Measurements from ENCODE around the gene FBXO22.

FBXO22 gene

GRCh38 chr15:75921732-75922703 is 18.3 kb downstream of the FBXO22 start:
- H3K36me3 ChIP-seq (ENCODE audit: control insufficient read depth, low read depth, low read length) = peaks cover 30% of the 10 kb centered on the region
- no peak overlapping the region for H3K9ac ChIP-seq (ENCODE audit: low read length)
- H3K27me3 ChIP-seq (ENCODE audit: control insufficient read depth, insufficient read depth, low read length) = no peaks in the 10 kb centered on the region
- no peaks in the 10 kb centered on the region for H3K9me3 ChIP-seq (ENCODE audit: control insufficient read depth, low read depth, low read length)
- H3K4me1 ChIP-seq (ENCODE audit: control insufficient read depth, low read depth, low read length) = peaks cover 3% of the 10 kb centered on the region
- H3K27ac ChIP-seq (ENCODE audit: low read length) = no peak overlapping the region
- no peak overlapping the region for H3K4me3 ChIP-seq (ENCODE audit: low read length)

- Histone ChIP-seq H3K4me1 (ENCODE audit: control insufficient read depth, low read depth, low read length) (peaks cover 3% of the 10 kb centered on the region), H3K36me3 (ENCODE audit: control insufficient read depth, low read depth, low read length) (peaks cover 13% of the 10 kb centered on the region), H3K9me3 (ENCODE audit: control insufficient read depth, low read depth, low read length) (no peaks in the 10 kb centered on the region), H3K27me3 (ENCODE audit: control insufficient read depth, insufficient read depth, low read length) (no peaks in the 10 kb centered on the region), H3K27ac (ENCODE audit: low read length) (no peak overlapping the region), H3K9ac (ENCODE audit: low read length) (no peak overlapping the region), H3K4me3 (ENCODE audit: low read length) (no peak overlapping the region)
Measured at GRCh38 chr15:75923756-75924155, 20.1 kb downstream of the FBXO22 start.

GRCh38 chr15:75924576-75924975 is 20.9 kb downstream of the FBXO22 start:
- Histone ChIP-seq H3K36me3 (ENCODE audit: control insufficient read depth, low read depth, low read length) (peaks cover 11% of the 10 kb centered on the region), H3K27ac (ENCODE audit: low read length) (no peak overlapping the region), H3K9ac (ENCODE audit: low read length) (no peak overlapping the region), H3K9me3 (ENCODE audit: control insufficient read depth, low read depth, low read length) (no peaks in the 10 kb centered on the region), H3K4me1 (ENCODE audit: control insufficient read depth, low read depth, low read length) (peaks cover 3% of the 10 kb centered on the region), H3K4me3 (ENCODE audit: low read length) (no peak overlapping the region), H3K27me3 (ENCODE audit: control insufficient read depth, insufficient read depth, low read length) (no peaks in the 10 kb centered on the region)

- H3K27ac ChIP-seq (ENCODE audit: low read length) = no peak overlapping the region
- peaks cover 13% of the 10 kb centered on the region for H3K36me3 ChIP-seq (ENCODE audit: control insufficient read depth, low read depth, low read length)
- no peaks in the 10 kb centered on the region for H3K27me3 ChIP-seq (ENCODE audit: control insufficient read depth, insufficient read depth, low read length)
- H3K9me3 ChIP-seq (ENCODE audit: control insufficient read depth, low read depth, low read length) = no peaks in the 10 kb centered on the region
- peaks cover 3% of the 10 kb centered on the region for H3K4me1 ChIP-seq (ENCODE audit: control insufficient read depth, low read depth, low read length)
- H3K9ac ChIP-seq (ENCODE audit: low read length) = no peak overlapping the region
- H3K4me3 ChIP-seq (ENCODE audit: low read length) = no peak overlapping the region
Measured at GRCh38 chr15:75925440-75925839, 21.8 kb downstream of the FBXO22 start.

- Histone ChIP-seq H3K4me3 (ENCODE audit: low read length) (no peak overlapping the region), H3K27me3 (ENCODE audit: control insufficient read depth, insufficient read depth, low read length) (no peaks in the 10 kb centered on the region), H3K4me1 (ENCODE audit: control insufficient read depth, low read depth, low read length) (peaks cover 3% of the 10 kb centered on the region), H3K9me3 (ENCODE audit: control insufficient read depth, low read depth, low read length) (no peaks in the 10 kb centered on the region), H3K36me3 (ENCODE audit: control insufficient read depth, low read depth, low read length) (peaks cover 27% of the 10 kb centered on the region), H3K27ac (ENCODE audit: low read length) (no peak overlapping the region), H3K9ac (ENCODE audit: low read length) (no peak overlapping the region)
Measured at GRCh38 chr15:75926931-75927330, 23.3 kb downstream of the FBXO22 start.

GRCh38 chr15:75927601-75928000 is 23.9 kb downstream of the FBXO22 start:
- no peaks in the 10 kb centered on the region for H3K27me3 ChIP-seq (ENCODE audit: control insufficient read depth, insufficient read depth, low read length)
- no peak overlapping the region for H3K9ac ChIP-seq (ENCODE audit: low read length)
- H3K27ac ChIP-seq (ENCODE audit: low read length) = no peak overlapping the region
- peaks cover 31% of the 10 kb centered on the region for H3K36me3 ChIP-seq (ENCODE audit: control insufficient read depth, low read depth, low read length)
- H3K4me3 ChIP-seq (ENCODE audit: low read length) = no peak overlapping the region
- peaks cover 3% of the 10 kb centered on the region for H3K4me1 ChIP-seq (ENCODE audit: control insufficient read depth, low read depth, low read length)
- no peaks in the 10 kb centered on the region for H3K9me3 ChIP-seq (ENCODE audit: control insufficient read depth, low read depth, low read length)

GRCh38 chr15:75928680-75929608 is 25.3 kb downstream of the FBXO22 start:
- Histone ChIP-seq H3K27me3 (ENCODE audit: control insufficient read depth, insufficient read depth, low read length) (no peaks in the 10 kb centered on the region), H3K9me3 (ENCODE audit: control insufficient read depth, low read depth, low read length) (no peaks in the 10 kb centered on the region), H3K4me1 (ENCODE audit: control insufficient read depth, low read depth, low read length) (peaks cover 3% of the 10 kb centered on the region), H3K27ac (ENCODE audit: low read length) (no peak overlapping the region), H3K36me3 (ENCODE audit: control insufficient read depth, low read depth, low read length) (peaks cover 38% of the 10 kb centered on the region), H3K9ac (ENCODE audit: low read length) (no peak overlapping the region), H3K4me3 (ENCODE audit: low read length) (no peak overlapping the region)

GRCh38 chr15:75929799-75930565 is 26.3 kb downstream of the FBXO22 start:
- Histone ChIP-seq H3K9ac (ENCODE audit: low read length) (no peak overlapping the region), H3K27ac (ENCODE audit: low read length) (no peak overlapping the region), H3K27me3 (ENCODE audit: control insufficient read depth, insufficient read depth, low read length) (no peaks in the 10 kb centered on the region), H3K4me1 (ENCODE audit: control insufficient read depth, low read depth, low read length) (peaks cover 3% of the 10 kb centered on the region), H3K9me3 (ENCODE audit: control insufficient read depth, low read depth, low read length) (no peaks in the 10 kb centered on the region), H3K4me3 (ENCODE audit: low read length) (no peak overlapping the region), H3K36me3 (ENCODE audit: control insufficient read depth, low read depth, low read length) (peaks cover 48% of the 10 kb centered on the region)

- Histone ChIP-seq H3K4me1 (ENCODE audit: control insufficient read depth, low read depth, low read length) (peaks cover 3% of the 10 kb centered on the region), H3K9ac (ENCODE audit: low read length) (no peak overlapping the region), H3K27ac (ENCODE audit: low read length) (no peak overlapping the region), H3K36me3 (ENCODE audit: control insufficient read depth, low read depth, low read length) (peaks cover 50% of the 10 kb centered on the region), H3K4me3 (ENCODE audit: low read length) (no peak overlapping the region), H3K9me3 (ENCODE audit: control insufficient read depth, low read depth, low read length) (no peaks in the 10 kb centered on the region), H3K27me3 (ENCODE audit: control insufficient read depth, insufficient read depth, low read length) (no peaks in the 10 kb centered on the region)
Measured at GRCh38 chr15:75930866-75931265, 27.2 kb downstream of the FBXO22 start.

- H3K9me3 ChIP-seq (ENCODE audit: control insufficient read depth, low read depth, low read length) = no peaks in the 10 kb centered on the region
- no peak overlapping the region for H3K27ac ChIP-seq (ENCODE audit: low read length)
- peaks cover 13% of the 10 kb centered on the region for H3K36me3 ChIP-seq (ENCODE audit: control insufficient read depth, low read depth, low read length)
- H3K27me3 ChIP-seq (ENCODE audit: control insufficient read depth, insufficient read depth, low read length) = no peaks in the 10 kb centered on the region
- no peak overlapping the region for H3K4me3 ChIP-seq (ENCODE audit: low read length)
- H3K4me1 ChIP-seq (ENCODE audit: control insufficient read depth, low read depth, low read length) = no peaks in the 10 kb centered on the region
- no peak overlapping the region for H3K9ac ChIP-seq (ENCODE audit: low read length)
Measured at GRCh38 chr15:75942464-75942863, 38.8 kb downstream of the FBXO22 start.

- Histone ChIP-seq H3K27ac (ENCODE audit: low read length) (no peak overlapping the region), H3K4me1 (ENCODE audit: control insufficient read depth, low read depth, low read length) (no peaks in the 10 kb centered on the region), H3K4me3 (ENCODE audit: low read length) (no peak overlapping the region), H3K27me3 (ENCODE audit: control insufficient read depth, insufficient read depth, low read length) (no peaks in the 10 kb centered on the region), H3K36me3 (ENCODE audit: control insufficient read depth, low read depth, low read length) (peaks cover 7% of the 10 kb centered on the region), H3K9ac (ENCODE audit: low read length) (no peak overlapping the region), H3K9me3 (ENCODE audit: control insufficient read depth, low read depth, low read length) (no peaks in the 10 kb centered on the region)
Measured at GRCh38 chr15:75943246-75943645, 39.6 kb downstream of the FBXO22 start.

All from iPS-18a (cell line).